GM23338 (cell line): ENCODE measurements around the gene TRIM36. TPM values are rescaled to one million over a fixed set of nuclear protein-coding genes. Genes with fewer than 3 reads are reported as not detected.

Experiments used
- ATAC-seq: fragments of 200-7000 bp; cut with Tn5 transposase; 3 replicates; pipeline ENCODE4 v1.9.1; 2020
- DNase-seq: peaks from one replicate; pipeline ENCODE4 v3.0.0-alpha.2; 2015; ENCODE audit warnings: low spot score
- H2AFZ ChIP-seq: fragments of 200-600 bp; sonication (generic); 2 replicates; pipeline ENCODE4 v1.8.0; 2016; ENCODE audit warnings: antibody characterized with exemption, mild to moderate bottlenecking, moderate library complexity
- H3F3A ChIP-seq: fragments of 200-600 bp; sonication (generic); replicated peaks from 2 replicates; pipeline ENCODE4 v1.8.0; 2017; ENCODE audit warnings: antibody characterized with exemption, mixed run types, low read depth
- H3K27ac ChIP-seq: fragments of 200-600 bp; sonication (generic); 2 replicates; pipeline ENCODE4 v1.6.1; 2016; ENCODE audit warnings: low read depth
- H3K27me3 ChIP-seq: fragments of 200-600 bp; sonication (generic); 2 replicates; pipeline ENCODE4 v1.8.0; 2016; ENCODE audit warnings: mild to moderate bottlenecking, mixed run types, moderate library complexity; ENCODE audit not compliant: insufficient read depth
- H3K36me3 ChIP-seq: fragments of 200-600 bp; sonication (generic); 2 replicates; pipeline ENCODE4 v1.8.0; 2016; ENCODE audit warnings: mild to moderate bottlenecking; ENCODE audit not compliant: insufficient read depth
- H3K4me1 ChIP-seq: fragments of 200-600 bp; sonication (generic); 2 replicates; pipeline ENCODE4 v1.8.0; 2016; ENCODE audit warnings: mild to moderate bottlenecking, moderate library complexity; ENCODE audit not compliant: insufficient read depth
- H3K4me2 ChIP-seq: fragments of 200-600 bp; sonication (generic); 2 replicates; pipeline ENCODE4 v1.7.1; 2017; ENCODE audit warnings: mixed run types
- H3K4me3 ChIP-seq: fragments of 200-600 bp; sonication (generic); 2 replicates; pipeline ENCODE4 v1.6.1; 2016; ENCODE audit warnings: mixed run types
- H3K79me2 ChIP-seq: fragments of 200-600 bp; sonication (generic); replicated peaks from 2 replicates; pipeline ENCODE4 v1.8.0; 2017; ENCODE audit warnings: mild to moderate bottlenecking; ENCODE audit not compliant: insufficient read depth
- H3K9me2 ChIP-seq: fragments of 200-600 bp; sonication (generic); 2 replicates; pipeline ENCODE4 v1.8.0; 2017; ENCODE audit not compliant: insufficient read depth
- H4K20me1 ChIP-seq: fragments of 200-600 bp; sonication (generic); replicated peaks from 2 replicates; pipeline ENCODE4 v1.8.0; 2017; ENCODE audit warnings: mild to moderate bottlenecking; ENCODE audit not compliant: insufficient read depth
- H3K27ac Mint-ChIP-seq: 2 replicates; pipeline ENCODE4 v1.8.0; 2020; ENCODE audit warnings: inconsistent platforms, mild to moderate bottlenecking, moderate library complexity, mixed read lengths
- H3K27me3 Mint-ChIP-seq: 3 replicates; pipeline ENCODE4 v1.8.0; 2022; ENCODE audit warnings: low read depth, mild to moderate bottlenecking, moderate library complexity, mixed read lengths, inconsistent platforms; ENCODE audit not compliant: insufficient read depth, poor library complexity
- H3K36me3 Mint-ChIP-seq: 3 replicates; pipeline ENCODE4 v1.8.0; 2021; ENCODE audit warnings: low read depth, mild to moderate bottlenecking, inconsistent platforms, moderate library complexity, mixed read lengths
- H3K4me1 Mint-ChIP-seq: 3 replicates; pipeline ENCODE4 v1.8.0; 2020; ENCODE audit warnings: mild to moderate bottlenecking, inconsistent platforms, mixed read lengths
- H3K4me3 Mint-ChIP-seq: 3 replicates; pipeline ENCODE4 v1.8.0; 2021; ENCODE audit warnings: moderate library complexity, mild to moderate bottlenecking, inconsistent platforms, mixed read lengths
- H3K9me3 Mint-ChIP-seq: 3 replicates; pipeline ENCODE4 v1.8.0; 2020; ENCODE audit warnings: moderate library complexity, mild to moderate bottlenecking, inconsistent platforms, mixed read lengths
- CREB1 ChIP-seq: fragments of 250-450 bp; sonication (Bioruptor Pico); IDR thresholded peaks from 2 replicates; pipeline ENCODE4 v1.5.0; 2020; ENCODE audit warnings: low read depth, mild to moderate bottlenecking, moderate library complexity
- CTCF ChIP-seq, 2 experiments: fragments of 200-600 bp in 1 of 2; sonication (generic) in 1 of 2; conservative IDR thresholded peaks; 2 replicates each; pipeline versions ENCODE4 v1.5.1 to v1.6.1; 2016 to 2017; ENCODE audit warnings: antibody characterized with exemption in 2 of 2, low read depth in 2 of 2, mild to moderate bottlenecking in 2 of 2, moderate library complexity in 1 of 2
- ETS1 ChIP-seq: IDR thresholded peaks from 2 replicates; pipeline ENCODE4 v1.6.1; 2016; ENCODE audit warnings: antibody characterized with exemption
- EZH2 ChIP-seq: fragments of 200-600 bp; sonication (generic); IDR thresholded peaks from one replicate; pipeline ENCODE4 v1.8.0; 2017; ENCODE audit warnings: antibody characterized with exemption, mild to moderate bottlenecking, low read depth; ENCODE audit not compliant: unreplicated experiment
- EZH2phosphoT487 ChIP-seq: fragments of 200-600 bp; sonication (generic); IDR thresholded peaks from one replicate; pipeline ENCODE4 v1.8.1; 2018; ENCODE audit warnings: antibody characterized with exemption; ENCODE audit not compliant: unreplicated experiment
- JUNB ChIP-seq: IDR thresholded peaks from one replicate; pipeline ENCODE4 v1.6.1; 2016; ENCODE audit warnings: antibody characterized with exemption; ENCODE audit not compliant: unreplicated experiment
- NANOG ChIP-seq: IDR thresholded peaks from 2 replicates; pipeline ENCODE4 v1.6.1; 2016; ENCODE audit warnings: antibody characterized with exemption, borderline replicate concordance
- POLR2AphosphoS5 ChIP-seq: IDR thresholded peaks from 2 replicates; pipeline ENCODE4 v1.6.1; 2016; ENCODE audit warnings: antibody characterized with exemption, low read depth
- STAT1 ChIP-seq: IDR thresholded peaks from one replicate; pipeline ENCODE4 v1.6.1; 2016; ENCODE audit warnings: antibody characterized with exemption; ENCODE audit not compliant: unreplicated experiment
- ZNF114 ChIP-seq: fragments of 250-450 bp; sonication (Bioruptor Pico); IDR thresholded peaks from 2 replicates; pipeline ENCODE4 v1.5.0; 2020; ENCODE audit warnings: mild to moderate bottlenecking, moderate library complexity
- ZNF331 ChIP-seq: fragments of 250-450 bp; sonication (Bioruptor Pico); IDR thresholded peaks from 2 replicates; pipeline ENCODE4 v1.5.0; 2020; ENCODE audit warnings: low read depth, mild to moderate bottlenecking, moderate library complexity
- polyA plus RNA-seq: library from polyadenylated mRNA; unstranded; fragments of >200 nt; fragmentation: Nextera tagmentation; extraction: Ambion mirVana; gene quantifications from 2 replicates; pipeline ENCODE4 v1.2.1, GENCODE V29; 2016
- total RNA-seq: library from RNA; depleted of rRNA; stranded (reverse); fragments of >200 nt; shearing (Covaris generic); gene quantifications from 2 replicates; pipeline ENCODE4 v1.2.3, GENCODE V29; 2014
- TF ChIP-seq, protein P1 (sequence below): IDR thresholded peaks from one replicate; pipeline ENCODE4 v1.6.1; 2018; ENCODE audit warnings: antibody characterized with exemption; ENCODE audit not compliant: unreplicated experiment

Gene TRIM36
- total and polyA plus RNA-seq, 2 experiments from 2014 or later = 4.4 to 14.1 TPM

- TF ChIP-seq, protein P1, sequence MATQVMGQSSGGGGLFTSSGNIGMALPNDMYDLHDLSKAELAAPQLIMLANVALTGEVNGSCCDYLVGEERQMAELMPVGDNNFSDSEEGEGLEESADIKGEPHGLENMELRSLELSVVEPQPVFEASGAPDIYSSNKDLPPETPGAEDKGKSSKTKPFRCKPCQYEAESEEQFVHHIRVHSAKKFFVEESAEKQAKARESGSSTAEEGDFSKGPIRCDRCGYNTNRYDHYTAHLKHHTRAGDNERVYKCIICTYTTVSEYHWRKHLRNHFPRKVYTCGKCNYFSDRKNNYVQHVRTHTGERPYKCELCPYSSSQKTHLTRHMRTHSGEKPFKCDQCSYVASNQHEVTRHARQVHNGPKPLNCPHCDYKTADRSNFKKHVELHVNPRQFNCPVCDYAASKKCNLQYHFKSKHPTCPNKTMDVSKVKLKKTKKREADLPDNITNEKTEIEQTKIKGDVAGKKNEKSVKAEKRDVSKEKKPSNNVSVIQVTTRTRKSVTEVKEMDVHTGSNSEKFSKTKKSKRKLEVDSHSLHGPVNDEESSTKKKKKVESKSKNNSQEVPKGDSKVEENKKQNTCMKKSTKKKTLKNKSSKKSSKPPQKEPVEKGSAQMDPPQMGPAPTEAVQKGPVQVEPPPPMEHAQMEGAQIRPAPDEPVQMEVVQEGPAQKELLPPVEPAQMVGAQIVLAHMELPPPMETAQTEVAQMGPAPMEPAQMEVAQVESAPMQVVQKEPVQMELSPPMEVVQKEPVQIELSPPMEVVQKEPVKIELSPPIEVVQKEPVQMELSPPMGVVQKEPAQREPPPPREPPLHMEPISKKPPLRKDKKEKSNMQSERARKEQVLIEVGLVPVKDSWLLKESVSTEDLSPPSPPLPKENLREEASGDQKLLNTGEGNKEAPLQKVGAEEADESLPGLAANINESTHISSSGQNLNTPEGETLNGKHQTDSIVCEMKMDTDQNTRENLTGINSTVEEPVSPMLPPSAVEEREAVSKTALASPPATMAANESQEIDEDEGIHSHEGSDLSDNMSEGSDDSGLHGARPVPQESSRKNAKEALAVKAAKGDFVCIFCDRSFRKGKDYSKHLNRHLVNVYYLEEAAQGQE = no peak
- TF ChIP-seq ETS1 (no peak), POLR2AphosphoS5 (no peak)
Measured at GRCh38 chr5:115166744-115167393, 2.8 kb downstream of the TRIM36 start (continued).

GRCh38 chr5:115165790-115166189, 3.9 kb downstream of the TRIM36 start:
- no peak for DNase-seq
- Mint-ChIP-seq H3K4me1 (peaks cover 8% of the 10 kb centered on the region), H3K9me3 (peaks cover 46% of the 10 kb centered on the region), H3K27me3 (peaks cover 5% of the 10 kb centered on the region), H3K4me3 (no peak overlapping the region), H3K27ac (no peak overlapping the region), H3K36me3 (peaks cover 61% of the 10 kb centered on the region)
- no peak overlapping the region for H3K27ac ChIP-seq
- H3K79me2 ChIP-seq = peaks cover 21% of the 10 kb centered on the region
- no peak overlapping the region for H3K4me3 ChIP-seq
- peaks cover 7% of the 10 kb centered on the region for H3K4me1 ChIP-seq
- H3K9me2 ChIP-seq = no peaks in the 10 kb centered on the region
- peaks cover 5% of the 10 kb centered on the region for H4K20me1 ChIP-seq
- ATAC-seq = no peak
- no peaks in the 10 kb centered on the region for H3F3A ChIP-seq
- peaks cover 14% of the 10 kb centered on the region for H3K27me3 ChIP-seq
- H3K4me2 ChIP-seq = no peak overlapping the region
- no peak overlapping the region for H2AFZ ChIP-seq
- peaks cover 3% of the 10 kb centered on the region; the same call in 1 of the 2 replicates for H3K36me3 ChIP-seq
- TF ChIP-seq ZNF114 (CRISPR knock-in tag) (no peak), POLR2AphosphoS5 (no peak), STAT1 (no peak), EZH2phosphoT487 (no peak), ZNF331 (CRISPR knock-in tag) (no peak), ETS1 (no peak), CTCF (conservative IDR thresholded peaks at IDR 0.05; ENCODE audit: low read depth in 2 of 2) (no peak), NANOG (no peak), JUNB (no peak), EZH2 (no peak), CREB1 (CRISPR knock-in tag) (no peak)
- TF ChIP-seq, protein P1 = no peak
